ENCODE results near the gene GCSH. TPM values are rescaled to one million over a fixed set of nuclear protein-coding genes. Genes with fewer than 3 reads are reported as not detected.

The GCSH gene
- total RNA-seq, 4 donors from 2014 or later: 5.6 to 13.0 (median 8.9) TPM; not detected in 1

DNA sequence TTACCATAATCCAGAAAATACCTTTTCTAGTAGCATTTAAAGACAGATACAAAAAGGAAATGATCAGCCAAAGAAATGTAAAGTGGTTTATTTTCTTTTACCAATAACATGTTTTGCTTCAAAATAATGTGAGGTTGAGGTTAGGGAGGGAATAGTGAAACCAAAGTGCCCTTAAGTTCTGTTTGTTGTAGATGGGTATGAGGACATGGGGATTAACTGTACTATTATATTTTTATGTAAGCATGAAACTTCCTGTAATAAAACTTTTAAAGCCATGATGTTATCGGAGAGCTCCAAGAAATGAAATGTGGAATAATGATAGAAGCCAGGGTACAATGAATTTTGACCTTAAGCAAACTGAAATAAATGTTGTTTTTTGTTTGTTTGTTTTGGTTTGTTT is 29.0 kb downstream of the GCSH start:
- Histone ChIP-seq H3K27me3 (no peaks in the 10 kb centered on the region), H3K27ac (peak overlapping the region in 2 of 4 donors; percentile 38 to 47), H3K4me3 (no peak overlapping the region), H3K36me3 (no peaks in the 10 kb centered on the region), H3K4me1 (no peaks in the 10 kb centered on the region), H3K9me3 (no peaks in the 10 kb centered on the region)
- intact Hi-C loops (cut with DNase I; ENCODE audit: low total_unique reads) (no loop called here), in situ Hi-C loops (cut with MboI; ENCODE audit: low pct_ligation_motif_present in 1 of 4, low pct_unique_long_range_greater_than_20kb in 1 of 4, low sequenced_read_pairs in 3 of 4) (no loop called here)
- TF ChIP-seq, protein P1, sequence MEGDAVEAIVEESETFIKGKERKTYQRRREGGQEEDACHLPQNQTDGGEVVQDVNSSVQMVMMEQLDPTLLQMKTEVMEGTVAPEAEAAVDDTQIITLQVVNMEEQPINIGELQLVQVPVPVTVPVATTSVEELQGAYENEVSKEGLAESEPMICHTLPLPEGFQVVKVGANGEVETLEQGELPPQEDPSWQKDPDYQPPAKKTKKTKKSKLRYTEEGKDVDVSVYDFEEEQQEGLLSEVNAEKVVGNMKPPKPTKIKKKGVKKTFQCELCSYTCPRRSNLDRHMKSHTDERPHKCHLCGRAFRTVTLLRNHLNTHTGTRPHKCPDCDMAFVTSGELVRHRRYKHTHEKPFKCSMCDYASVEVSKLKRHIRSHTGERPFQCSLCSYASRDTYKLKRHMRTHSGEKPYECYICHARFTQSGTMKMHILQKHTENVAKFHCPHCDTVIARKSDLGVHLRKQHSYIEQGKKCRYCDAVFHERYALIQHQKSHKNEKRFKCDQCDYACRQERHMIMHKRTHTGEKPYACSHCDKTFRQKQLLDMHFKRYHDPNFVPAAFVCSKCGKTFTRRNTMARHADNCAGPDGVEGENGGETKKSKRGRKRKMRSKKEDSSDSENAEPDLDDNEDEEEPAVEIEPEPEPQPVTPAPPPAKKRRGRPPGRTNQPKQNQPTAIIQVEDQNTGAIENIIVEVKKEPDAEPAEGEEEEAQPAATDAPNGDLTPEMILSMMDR (IDR thresholded peaks at IDR 0.05): no peak
- TF ChIP-seq POLR2AphosphoS5 (IDR thresholded peaks at IDR 0.05) (no peak), POLR2A (IDR thresholded peaks at IDR 0.05) (no peak), EP300 (IDR thresholded peaks at IDR 0.05; ENCODE audit: low read depth) (no peak)
- 27 to 39% methylated on average over 1 of the region's 1 CpG for whole genome bisulfite sequencing, 2 donors (ENCODE audit: low coverage in 1 of 2)
- no peak for DNase-seq

DNA sequence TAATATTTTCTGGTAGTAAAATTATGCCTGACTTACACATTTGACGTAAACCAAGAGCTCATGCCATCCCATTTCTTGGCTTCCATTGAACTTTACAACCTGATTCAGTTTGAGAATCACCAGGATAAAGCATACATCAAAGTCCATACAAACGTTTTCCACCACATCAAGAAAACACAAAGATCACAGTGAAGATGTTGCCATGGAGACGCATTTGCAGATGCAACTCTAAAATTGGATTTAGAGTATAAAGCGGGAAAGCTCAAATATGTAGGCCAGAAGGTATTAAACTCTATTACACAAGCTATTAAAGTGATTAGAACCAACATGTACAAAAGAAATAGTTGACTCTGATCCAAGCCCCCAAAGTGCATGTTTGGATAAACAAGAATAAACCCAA is 29.5 kb downstream of the GCSH start:
- Histone ChIP-seq H3K27me3 (no peaks in the 10 kb centered on the region), H3K36me3 (no peaks in the 10 kb centered on the region), H3K4me3 (no peak overlapping the region), H3K9me3 (no peaks in the 10 kb centered on the region), H3K4me1 (no peaks in the 10 kb centered on the region), H3K27ac (peak overlapping the region in 1 of 4 donors; percentile 22)
- TF ChIP-seq POLR2A (IDR thresholded peaks at IDR 0.05) (no peak), EP300 (IDR thresholded peaks at IDR 0.05; ENCODE audit: low read depth) (no peak), POLR2AphosphoS5 (IDR thresholded peaks at IDR 0.05) (no peak)
- TF ChIP-seq, protein P1 (IDR thresholded peaks at IDR 0.05): no peak
- DNase-seq: no peak
- WGBS, 2 donors (ENCODE audit: low coverage in 1 of 2): 54 to 57% methylated on average over 2 to 4 of the region's 4 CpGs
- intact Hi-C loops (cut with DNase I; ENCODE audit: low total_unique reads) (no loop called here), in situ Hi-C loops (cut with MboI; ENCODE audit: low pct_ligation_motif_present in 1 of 4, low pct_unique_long_range_greater_than_20kb in 1 of 4, low sequenced_read_pairs in 3 of 4) (no loop called here)

DNA sequence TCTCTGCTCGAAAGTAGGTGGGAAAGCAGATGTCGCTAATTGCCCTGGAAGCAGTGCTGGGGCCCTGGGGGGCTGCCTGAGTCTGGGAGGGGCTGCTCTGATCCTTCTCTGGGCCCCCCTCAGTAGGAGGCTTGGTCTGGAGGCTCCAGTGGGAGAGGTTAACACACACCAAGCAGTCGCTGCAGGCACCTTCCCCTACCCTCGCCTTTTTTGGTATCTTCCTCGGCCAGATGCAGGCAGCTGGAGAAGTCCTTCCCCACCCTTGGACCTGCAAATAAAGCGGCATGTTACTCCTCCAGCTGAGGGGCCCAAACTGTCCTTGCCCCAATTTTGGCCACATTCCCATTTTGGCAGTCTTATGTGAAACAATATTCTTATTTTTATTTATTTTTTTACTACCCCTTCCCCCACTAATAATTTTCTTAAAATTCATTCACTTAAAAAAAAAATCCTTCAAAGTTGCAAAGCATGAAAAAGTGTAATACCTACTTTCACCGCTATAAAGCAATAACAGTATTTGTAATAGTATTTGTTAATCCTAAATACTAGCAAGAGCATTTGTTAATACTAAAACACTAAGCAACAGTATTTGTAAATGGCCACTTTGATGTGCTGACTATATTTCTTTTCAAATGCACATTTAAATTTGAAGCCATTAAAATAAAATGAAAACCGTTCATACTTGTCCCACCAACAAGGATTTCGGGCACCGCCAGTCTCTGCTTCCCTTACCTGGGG is 34.2 kb downstream of the GCSH start:
- H3K4me3 ChIP-seq: no peak overlapping the region
- WGBS, 2 donors (ENCODE audit: low coverage in 1 of 2): 80 to 89% methylated on average over 7 to 10 of the region's 10 CpGs
- no peaks in the 10 kb centered on the region for H3K4me1 ChIP-seq
- in situ Hi-C loops (cut with MboI; ENCODE audit: low pct_ligation_motif_present in 1 of 4, low pct_unique_long_range_greater_than_20kb in 1 of 4, low sequenced_read_pairs in 3 of 4): no loop called here
- H3K9me3 ChIP-seq: no peaks in the 10 kb centered on the region
- H3K27me3 ChIP-seq: no peaks in the 10 kb centered on the region
- H3K27ac ChIP-seq: no peak overlapping the region
- TF ChIP-seq EP300 (IDR thresholded peaks at IDR 0.05; ENCODE audit: low read depth): no peak
- no peak for TF ChIP-seq POLR2A (IDR thresholded peaks at IDR 0.05)
- TF ChIP-seq POLR2AphosphoS5 (IDR thresholded peaks at IDR 0.05): no peak
- TF ChIP-seq, protein P1 (IDR thresholded peaks at IDR 0.05): no peak
- no peaks in the 10 kb centered on the region for H3K36me3 ChIP-seq
- no peak for DNase-seq
- intact Hi-C loops (cut with DNase I; ENCODE audit: low total_unique reads): no loop called here

DNA sequence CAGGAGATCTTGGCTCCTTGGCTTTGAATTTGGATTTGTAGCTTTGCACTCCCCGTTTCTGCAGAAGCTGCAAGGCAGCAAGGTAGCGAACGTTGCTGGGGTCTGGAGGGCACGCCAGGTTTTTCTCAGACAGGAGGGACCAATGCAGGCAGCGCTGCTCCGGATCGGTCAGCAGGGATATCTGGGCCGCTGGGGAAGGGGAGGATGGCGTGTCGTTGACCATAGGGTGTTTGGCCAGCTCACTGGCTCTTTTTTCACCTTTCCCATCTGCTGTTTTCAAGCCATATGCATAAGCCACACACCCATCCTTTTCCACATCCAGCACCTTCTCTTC is 34.9 kb downstream of the GCSH start:
- Histone ChIP-seq H3K4me1 (no peaks in the 10 kb centered on the region), H3K27me3 (no peaks in the 10 kb centered on the region), H3K36me3 (no peaks in the 10 kb centered on the region), H3K9me3 (no peaks in the 10 kb centered on the region), H3K27ac (no peak overlapping the region), H3K4me3 (no peak overlapping the region)
- DNase-seq: no peak
- TF ChIP-seq, protein P1 (IDR thresholded peaks at IDR 0.05): no peak
- WGBS, 2 donors (ENCODE audit: low coverage in 1 of 2): 88% methylated on average over 10 of the region's 10 CpGs; no CpG with 5 or more reads in 1 of the 2 donors
- intact Hi-C loops (cut with DNase I; ENCODE audit: low total_unique reads) (no loop called here), in situ Hi-C loops (cut with MboI; ENCODE audit: low pct_ligation_motif_present in 1 of 4, low pct_unique_long_range_greater_than_20kb in 1 of 4, low sequenced_read_pairs in 3 of 4) (no loop called here)

Data from transverse colon (tissue), 4 donors.